SK-N-SH (cell line): ENCODE data around the gene CCDC27. TPM values are rescaled to one million over a fixed set of nuclear protein-coding genes. Genes with fewer than 3 reads are reported as not detected.

Experiments
- CTCF ChIA-PET: fragments of 300-600, 350-600 bp; formaldehyde crosslinking; extraction: SDS; loops from one replicate; lab custom pipeline; 2021; lab: Yijun Ruan, JAX
- POLR2A ChIA-PET: fragments of 350-600 bp; sonication (Branson Sonifier 250); formaldehyde crosslinking; extraction: SDS; loops from one replicate; lab custom pipeline; 2020; ENCODE audit warnings: antibody characterized with exemption, inconsistent platforms; lab: Yijun Ruan, JAX
- DNase-seq: peaks from one replicate; pipeline ENCODE4 v3.0.0; 2012
- H2AFZ ChIP-seq: fragments of 200-600 bp; sonication (generic); 2 replicates; pipeline ENCODE4 v1.8.1; 2016; ENCODE audit warnings: antibody characterized with exemption, mild to moderate bottlenecking, low read depth
- H3F3A ChIP-seq: fragments of 200-600 bp; sonication (generic); replicated peaks from 2 replicates; pipeline ENCODE3; 2016; ENCODE audit warnings: antibody characterized with exemption, mild to moderate bottlenecking; ENCODE audit not compliant: insufficient read depth
- H3K27ac ChIP-seq, 2 experiments: fragments of 200-500 bp in 1 of 2; fragments of 200-600 bp in 1 of 2; sonication (Bioruptor generic) in 1 of 2; sonication (generic), shearing (Covaris generic) in 1 of 2; 2 replicates each; pipeline versions ENCODE4 v1.5.1 to v1.6.1; 2014 to 2016; ENCODE audit warnings: low read depth in 2 of 2, inconsistent platforms in 1 of 2, low read length in 1 of 2, mild to moderate bottlenecking in 1 of 2, mixed read lengths in 1 of 2
- H3K27me3 ChIP-seq: fragments of 200-600 bp; sonication (generic), shearing (Covaris generic); 2 replicates; pipeline ENCODE4 v1.6.1; 2016; ENCODE audit warnings: mixed run types; ENCODE audit not compliant: insufficient read depth
- H3K36me3 ChIP-seq, 2 experiments: fragments of 200-500 bp in 1 of 2; fragments of 200-600 bp in 1 of 2; sonication (Bioruptor generic) in 1 of 2; sonication (generic) in 1 of 2; replicated peaks in 1 of 2; 2 replicates each; pipeline versions ENCODE3 to v1.5.1; 2014 to 2016; ENCODE audit warnings: low read length in 1 of 2, mild to moderate bottlenecking in 1 of 2; ENCODE audit not compliant: insufficient read depth in 2 of 2, control insufficient read depth in 1 of 2
- H3K4me1 ChIP-seq, 2 experiments: fragments of 200-500 bp in 1 of 2; fragments of 200-600 bp in 1 of 2; sonication (Bioruptor generic) in 1 of 2; sonication (generic), shearing (Covaris generic) in 1 of 2; 2 replicates each; pipeline versions ENCODE4 v1.5.1 to v1.6.1; 2014 to 2016; ENCODE audit warnings: low read depth in 1 of 2, low read length in 1 of 2, mixed run types in 1 of 2; ENCODE audit not compliant: insufficient read depth in 2 of 2, control insufficient read depth in 1 of 2
- H3K4me2 ChIP-seq: fragments of 200-600 bp; sonication (generic), shearing (Covaris generic); 2 replicates; pipeline ENCODE4 v1.6.1; 2017; ENCODE audit warnings: mixed run types
- H3K4me3 ChIP-seq, 2 experiments: fragments of 200-500 bp in 1 of 2; fragments of 200-600 bp in 1 of 2; sonication (Bioruptor generic) in 1 of 2; sonication (generic), shearing (Covaris generic) in 1 of 2; 2 replicates each; pipeline versions ENCODE4 v1.5.1 to v1.8.1; 2014 to 2016; ENCODE audit warnings: low read depth in 2 of 2, inconsistent platforms in 1 of 2, low read length in 1 of 2, mild to moderate bottlenecking in 1 of 2, mixed read lengths in 1 of 2, moderate library complexity in 1 of 2
- H3K79me2 ChIP-seq: fragments of 200-600 bp; sonication (generic); 2 replicates; pipeline ENCODE4 v1.8.1; 2017; ENCODE audit warnings: mild to moderate bottlenecking; ENCODE audit not compliant: insufficient read depth
- H3K9ac ChIP-seq: fragments of 200-600 bp; sonication (generic); 2 replicates; pipeline ENCODE4 v1.6.1; 2017; ENCODE audit warnings: mixed run types
- H3K9me2 ChIP-seq: fragments of 200-600 bp; sonication (generic); 2 replicates; pipeline ENCODE4 v1.6.1; 2017; ENCODE audit warnings: mixed run types
- H3K9me3 ChIP-seq: fragments of 200-600 bp; sonication (generic); 2 replicates; pipeline ENCODE4 v1.6.1; 2017; ENCODE audit warnings: mixed run types, mild to moderate bottlenecking, moderate library complexity
- H4K20me1 ChIP-seq: fragments of 200-600 bp; sonication (generic); 2 replicates; pipeline ENCODE4 v1.6.1; 2017; ENCODE audit warnings: mild to moderate bottlenecking, mixed run types; ENCODE audit not compliant: insufficient read depth
- CHD2 ChIP-seq: fragments of 150-350 bp; IDR thresholded peaks from 2 replicates; pipeline ENCODE4 v1.6.1; 2018; ENCODE audit warnings: low read length; ENCODE audit not compliant: partially characterized antibody
- EP300 ChIP-seq, 2 experiments: IDR thresholded peaks; 2 replicates each; pipeline versions ENCODE4 v1.4.0 to v1.6.1; 2012; ENCODE audit warnings: borderline replicate concordance in 1 of 2, low read depth in 1 of 2, low read length in 1 of 2
- FOXJ3 ChIP-seq: sonication (generic); formaldehyde crosslinking; IDR thresholded peaks from 2 replicates; pipeline ENCODE4 v1.5.1; 2020; ENCODE audit warnings: mild to moderate bottlenecking, missing genetic modification reagents
- GABPA ChIP-seq: IDR thresholded peaks from 2 replicates; pipeline ENCODE4 v1.4.0; 2012; ENCODE audit warnings: low read depth, mild to moderate bottlenecking
- NRF1 ChIP-seq: IDR thresholded peaks from 2 replicates; pipeline ENCODE4 v1.6.1; 2012; ENCODE audit warnings: low read depth, mild to moderate bottlenecking, low read length
- RXRA ChIP-seq: IDR thresholded peaks from 2 replicates; pipeline ENCODE4 v1.4.0; 2012; ENCODE audit warnings: low read depth, mild to moderate bottlenecking, borderline replicate concordance
- SMC3 ChIP-seq: IDR thresholded peaks from 2 replicates; pipeline ENCODE4 v1.6.1; 2012; ENCODE audit warnings: low read depth, low read length, improper control_type of control experiment
- WGBS: methylation state at CpG from one replicate; pipeline ENCODE4 v1.1.6; 2017; ENCODE audit warnings: low lambda C conversion rate; 5-methylcytosine and 5-hydroxymethylcytosine counted together
- polyA plus RNA-seq, 3 experiments: library from polyadenylated mRNA; depleted of rRNA; stranded (reverse); fragments of >200 nt; gene quantifications; 2 replicates each; pipeline ENCODE4 v1.2.3, GENCODE V29; 2012
- TF ChIP-seq, protein P1 (sequence below): fragments of 200-600 bp; sonication (generic); IDR thresholded peaks from 2 replicates; pipeline ENCODE4 v1.6.1; 2017; ENCODE audit warnings: antibody characterized with exemption, mild to moderate bottlenecking, moderate library complexity
- TF ChIP-seq, protein P2 (sequence below): IDR thresholded peaks from 2 replicates; pipeline ENCODE4; 2012
- TF ChIP-seq, protein P3 (sequence below): fragments of 150-350 bp; IDR thresholded peaks from 2 replicates; pipeline ENCODE4 v1.6.1; 2016; ENCODE audit warnings: mild to moderate bottlenecking, low read depth, low read length
- TF ChIP-seq, protein P4 (sequence below): IDR thresholded peaks from 2 replicates; pipeline ENCODE4 v1.4.0; 2012; ENCODE audit warnings: low read depth, borderline replicate concordance
- TF ChIP-seq, protein P5 (sequence below): fragments of 150-350 bp; IDR thresholded peaks from 2 replicates; pipeline ENCODE4 v1.6.1; 2017; ENCODE audit warnings: antibody characterized with exemption, low read length, low read depth, borderline replicate concordance

Gene CCDC27
- polyA plus RNA-seq, 1 of the 3 experiments (the other 2 are of a cell fraction), result not detected

DNA sequence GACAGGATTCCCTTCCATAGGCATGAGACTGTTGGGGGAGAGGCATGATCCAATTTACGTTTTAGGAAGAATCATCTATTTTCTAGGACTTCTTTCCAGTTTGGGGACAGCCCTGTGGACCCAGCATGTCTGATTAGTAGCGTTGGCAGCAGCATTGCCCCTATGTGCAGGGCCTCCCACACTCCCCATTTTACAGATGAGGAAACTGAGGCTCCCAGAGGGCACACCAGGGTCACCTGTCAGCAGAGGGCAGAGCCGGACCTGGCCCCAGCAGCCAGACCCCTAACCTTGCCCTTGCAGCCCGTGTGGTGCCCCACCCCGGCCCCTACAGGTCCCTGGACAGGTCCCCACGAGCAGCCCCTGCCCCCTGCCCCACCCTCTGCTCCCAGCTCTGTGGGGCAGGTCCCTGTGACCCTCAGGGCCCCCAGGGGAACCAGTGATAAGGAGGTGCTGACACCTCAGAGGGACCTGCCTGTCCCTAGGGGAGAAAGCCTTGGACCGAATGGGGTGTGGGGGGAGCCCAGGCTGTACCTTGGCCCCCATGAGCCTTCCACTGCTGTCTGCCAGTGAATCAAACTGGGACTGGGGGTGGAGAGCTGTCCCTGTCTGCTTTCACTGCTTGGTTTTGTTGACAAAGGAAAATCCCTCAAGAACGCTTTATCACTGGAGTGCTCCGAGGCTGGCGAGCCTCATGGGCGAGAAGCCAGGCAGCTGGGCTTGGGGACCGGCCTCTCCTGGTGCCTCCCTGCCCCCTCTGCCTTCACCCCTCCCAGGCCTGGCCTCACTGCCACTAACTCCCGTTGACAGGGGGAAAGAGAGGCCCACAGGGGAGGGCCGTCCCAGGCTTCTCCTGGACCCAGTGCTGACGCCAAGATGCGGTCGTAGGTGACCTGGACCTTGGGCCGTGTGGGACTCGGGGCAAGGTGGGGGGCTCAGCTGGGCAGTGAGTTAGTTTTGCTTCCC is 39.4 kb upstream of the CCDC27 start:
- H3K9ac ChIP-seq, result no peak overlapping the region
- POLR2A ChIA-PET, result interaction anchor here (1.1 kb wide), 1 partner anchor 8 kb away, joined by 4 read pairs; no protein-coding TSS in a partner anchor
- H3K4me3 ChIP-seq, result no peak overlapping the region
- no peaks in the 10 kb centered on the region for H3K36me3 ChIP-seq
- no peak overlapping the region for H2AFZ ChIP-seq
- TF ChIP-seq SMC3 (no peak), RXRA (no peak), FOXJ3 (no peak), NRF1 (no peak), GABPA (no peak), CHD2 (no peak), EP300 (IDR thresholded peaks at IDR 0.05; ENCODE audit: borderline replicate concordance in 1 of 2, low read depth in 1 of 2, low read length in 1 of 2) (no peak)
- TF ChIP-seq, protein P1, sequence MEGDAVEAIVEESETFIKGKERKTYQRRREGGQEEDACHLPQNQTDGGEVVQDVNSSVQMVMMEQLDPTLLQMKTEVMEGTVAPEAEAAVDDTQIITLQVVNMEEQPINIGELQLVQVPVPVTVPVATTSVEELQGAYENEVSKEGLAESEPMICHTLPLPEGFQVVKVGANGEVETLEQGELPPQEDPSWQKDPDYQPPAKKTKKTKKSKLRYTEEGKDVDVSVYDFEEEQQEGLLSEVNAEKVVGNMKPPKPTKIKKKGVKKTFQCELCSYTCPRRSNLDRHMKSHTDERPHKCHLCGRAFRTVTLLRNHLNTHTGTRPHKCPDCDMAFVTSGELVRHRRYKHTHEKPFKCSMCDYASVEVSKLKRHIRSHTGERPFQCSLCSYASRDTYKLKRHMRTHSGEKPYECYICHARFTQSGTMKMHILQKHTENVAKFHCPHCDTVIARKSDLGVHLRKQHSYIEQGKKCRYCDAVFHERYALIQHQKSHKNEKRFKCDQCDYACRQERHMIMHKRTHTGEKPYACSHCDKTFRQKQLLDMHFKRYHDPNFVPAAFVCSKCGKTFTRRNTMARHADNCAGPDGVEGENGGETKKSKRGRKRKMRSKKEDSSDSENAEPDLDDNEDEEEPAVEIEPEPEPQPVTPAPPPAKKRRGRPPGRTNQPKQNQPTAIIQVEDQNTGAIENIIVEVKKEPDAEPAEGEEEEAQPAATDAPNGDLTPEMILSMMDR, result no peak
- TF ChIP-seq, protein P2, sequence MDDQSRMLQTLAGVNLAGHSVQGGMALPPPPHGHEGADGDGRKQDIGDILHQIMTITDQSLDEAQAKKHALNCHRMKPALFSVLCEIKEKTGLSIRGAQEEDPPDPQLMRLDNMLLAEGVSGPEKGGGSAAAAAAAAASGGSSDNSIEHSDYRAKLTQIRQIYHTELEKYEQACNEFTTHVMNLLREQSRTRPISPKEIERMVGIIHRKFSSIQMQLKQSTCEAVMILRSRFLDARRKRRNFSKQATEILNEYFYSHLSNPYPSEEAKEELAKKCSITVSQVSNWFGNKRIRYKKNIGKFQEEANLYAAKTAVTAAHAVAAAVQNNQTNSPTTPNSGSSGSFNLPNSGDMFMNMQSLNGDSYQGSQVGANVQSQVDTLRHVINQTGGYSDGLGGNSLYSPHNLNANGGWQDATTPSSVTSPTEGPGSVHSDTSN, result no peak
- TF ChIP-seq, protein P3, sequence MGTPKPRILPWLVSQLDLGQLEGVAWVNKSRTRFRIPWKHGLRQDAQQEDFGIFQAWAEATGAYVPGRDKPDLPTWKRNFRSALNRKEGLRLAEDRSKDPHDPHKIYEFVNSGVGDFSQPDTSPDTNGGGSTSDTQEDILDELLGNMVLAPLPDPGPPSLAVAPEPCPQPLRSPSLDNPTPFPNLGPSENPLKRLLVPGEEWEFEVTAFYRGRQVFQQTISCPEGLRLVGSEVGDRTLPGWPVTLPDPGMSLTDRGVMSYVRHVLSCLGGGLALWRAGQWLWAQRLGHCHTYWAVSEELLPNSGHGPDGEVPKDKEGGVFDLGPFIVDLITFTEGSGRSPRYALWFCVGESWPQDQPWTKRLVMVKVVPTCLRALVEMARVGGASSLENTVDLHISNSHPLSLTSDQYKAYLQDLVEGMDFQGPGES, result no peak
- TF ChIP-seq, protein P4, sequence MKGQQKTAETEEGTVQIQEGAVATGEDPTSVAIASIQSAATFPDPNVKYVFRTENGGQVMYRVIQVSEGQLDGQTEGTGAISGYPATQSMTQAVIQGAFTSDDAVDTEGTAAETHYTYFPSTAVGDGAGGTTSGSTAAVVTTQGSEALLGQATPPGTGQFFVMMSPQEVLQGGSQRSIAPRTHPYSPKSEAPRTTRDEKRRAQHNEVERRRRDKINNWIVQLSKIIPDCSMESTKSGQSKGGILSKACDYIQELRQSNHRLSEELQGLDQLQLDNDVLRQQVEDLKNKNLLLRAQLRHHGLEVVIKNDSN, result no peak
- TF ChIP-seq, protein P5, sequence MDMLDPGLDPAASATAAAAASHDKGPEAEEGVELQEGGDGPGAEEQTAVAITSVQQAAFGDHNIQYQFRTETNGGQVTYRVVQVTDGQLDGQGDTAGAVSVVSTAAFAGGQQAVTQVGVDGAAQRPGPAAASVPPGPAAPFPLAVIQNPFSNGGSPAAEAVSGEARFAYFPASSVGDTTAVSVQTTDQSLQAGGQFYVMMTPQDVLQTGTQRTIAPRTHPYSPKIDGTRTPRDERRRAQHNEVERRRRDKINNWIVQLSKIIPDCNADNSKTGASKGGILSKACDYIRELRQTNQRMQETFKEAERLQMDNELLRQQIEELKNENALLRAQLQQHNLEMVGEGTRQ, result no peak
- H3K4me2 ChIP-seq, result no peak overlapping the region
- 66% methylated on average over 9 of the region's 19 CpGs for WGBS
- peaks cover 0 to 90% of the 10 kb centered on the region in 2 experiments; a peak in 2 of 4 replicates for H3K4me1 ChIP-seq
- CTCF ChIA-PET, result interaction anchor here (0.7 to 16.2 kb wide), 4 partner anchors 10 to 260 kb away, joined by 3 to 369 read pairs (median 46); no protein-coding TSS in a partner anchor
- no peaks in the 10 kb centered on the region for H3K79me2 ChIP-seq
- H3K27me3 ChIP-seq, result no peaks in the 10 kb centered on the region
- H3K9me3 ChIP-seq, result no peaks in the 10 kb centered on the region
- H4K20me1 ChIP-seq, result no peaks in the 10 kb centered on the region
- no peaks in the 10 kb centered on the region for H3F3A ChIP-seq
- peak overlapping the region in 1 of 2 experiments; percentile 78; a peak in 2 of 4 replicates for H3K27ac ChIP-seq
- peak; percentile 71 for DNase-seq
- H3K9me2 ChIP-seq, result no peaks in the 10 kb centered on the region
